Osteoblast (primary cell): ENCODE measurements around the gene CLSTN2. TPM values are rescaled to one million over a fixed set of nuclear protein-coding genes. Genes with fewer than 3 reads are reported as not detected.

Experiments
- DNase-seq: peaks from one replicate; pipeline ENCODE4 v3.0.0; 2011; ENCODE audit warnings: low spot score, mixed read lengths; ENCODE audit not compliant: insufficient read length; ENCODE audit errors: missing footprints
- H2AFZ ChIP-seq: 2 replicates; pipeline ENCODE4 v1.6.0; 2011; ENCODE audit warnings: mild to moderate bottlenecking, low read length
- H3K27ac ChIP-seq: 2 replicates; pipeline ENCODE4 v1.5.1; 2011; ENCODE audit warnings: mild to moderate bottlenecking, low read depth, low read length, moderate library complexity
- H3K27me3 ChIP-seq: 2 replicates; pipeline ENCODE4 v1.6.0; 2012; ENCODE audit warnings: mild to moderate bottlenecking, control low read depth, inconsistent platforms, low read length, moderate library complexity; ENCODE audit not compliant: insufficient read depth
- H3K36me3 ChIP-seq: 2 replicates; pipeline ENCODE4 v1.5.1; 2011; ENCODE audit warnings: mild to moderate bottlenecking, low read length, control low read depth, moderate library complexity; ENCODE audit not compliant: insufficient read depth
- H3K4me1 ChIP-seq: 2 replicates; pipeline ENCODE4 v1.5.1; 2011; ENCODE audit warnings: mild to moderate bottlenecking, low read length, control low read depth, moderate library complexity; ENCODE audit not compliant: insufficient read depth
- H3K4me2 ChIP-seq: 2 replicates; pipeline ENCODE4 v1.6.0; 2011; ENCODE audit warnings: mild to moderate bottlenecking, low read length; ENCODE audit not compliant: insufficient read depth
- H3K4me3 ChIP-seq: fragments of 200-600 bp; sonication (generic); 3 replicates; pipeline ENCODE4 v1.5.1; 2012; ENCODE audit warnings: mild to moderate bottlenecking, low read length, inconsistent platforms; ENCODE audit not compliant: insufficient read depth
- H3K79me2 ChIP-seq: 2 replicates; pipeline ENCODE4 v1.6.0; 2012; ENCODE audit warnings: mild to moderate bottlenecking, low read length, control low read depth, inconsistent platforms; ENCODE audit not compliant: insufficient read depth
- H3K9me3 ChIP-seq: 2 replicates; pipeline ENCODE4 v1.5.1; 2011; ENCODE audit warnings: low read depth, low read length, control low read depth
- H4K20me1 ChIP-seq: 2 replicates; pipeline ENCODE4 v1.6.0; 2012; ENCODE audit warnings: mild to moderate bottlenecking, low read length, control low read depth; ENCODE audit not compliant: insufficient read depth
- total RNA-seq: library from RNA; depleted of rRNA; stranded (reverse); fragments of >200 nt; gene quantifications from 2 replicates; pipeline ENCODE4 v1.2.3, GENCODE V29; 2012
- TF ChIP-seq, protein P1 (sequence below): IDR thresholded peaks from 2 replicates; pipeline ENCODE4 v1.5.1; 2011; ENCODE audit warnings: mild to moderate bottlenecking, low read depth, low read length, moderate library complexity; ENCODE audit errors: extremely low read depth

Gene CLSTN2
- total RNA-seq, 1 donor, result under 0.01 TPM

DNA sequence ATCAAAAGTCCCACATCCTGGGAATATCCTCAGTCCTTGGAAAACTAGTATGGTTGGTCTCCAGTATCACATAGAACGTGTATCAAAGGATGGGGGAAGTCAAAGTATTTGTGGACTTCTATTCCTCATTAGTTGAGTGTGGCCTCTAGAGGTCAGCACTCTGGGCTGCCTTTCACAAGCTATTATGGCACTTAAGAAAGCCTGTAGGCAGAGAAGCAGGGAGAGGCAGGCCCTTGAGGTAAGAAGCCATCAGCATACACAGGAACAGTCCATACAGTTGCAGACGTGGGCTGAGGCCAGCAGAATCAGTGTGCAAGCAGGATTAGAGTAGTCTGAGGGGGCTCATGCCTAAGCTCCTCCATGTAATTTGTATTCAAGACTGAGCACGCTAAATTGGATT is 341.7 kb downstream of the CLSTN2 start:
- Histone ChIP-seq H3K4me2 (no peak overlapping the region), H2AFZ (no peak overlapping the region), H3K79me2 (no peaks in the 10 kb centered on the region), H3K27me3 (peaks cover 11% of the 10 kb centered on the region), H3K27ac (no peak overlapping the region), H3K4me1 (peaks cover 4% of the 10 kb centered on the region), H3K9me3 (no peaks in the 10 kb centered on the region), H4K20me1 (no peaks in the 10 kb centered on the region), H3K36me3 (no peaks in the 10 kb centered on the region), H3K4me3 (no peak overlapping the region)
- TF ChIP-seq, protein P1, sequence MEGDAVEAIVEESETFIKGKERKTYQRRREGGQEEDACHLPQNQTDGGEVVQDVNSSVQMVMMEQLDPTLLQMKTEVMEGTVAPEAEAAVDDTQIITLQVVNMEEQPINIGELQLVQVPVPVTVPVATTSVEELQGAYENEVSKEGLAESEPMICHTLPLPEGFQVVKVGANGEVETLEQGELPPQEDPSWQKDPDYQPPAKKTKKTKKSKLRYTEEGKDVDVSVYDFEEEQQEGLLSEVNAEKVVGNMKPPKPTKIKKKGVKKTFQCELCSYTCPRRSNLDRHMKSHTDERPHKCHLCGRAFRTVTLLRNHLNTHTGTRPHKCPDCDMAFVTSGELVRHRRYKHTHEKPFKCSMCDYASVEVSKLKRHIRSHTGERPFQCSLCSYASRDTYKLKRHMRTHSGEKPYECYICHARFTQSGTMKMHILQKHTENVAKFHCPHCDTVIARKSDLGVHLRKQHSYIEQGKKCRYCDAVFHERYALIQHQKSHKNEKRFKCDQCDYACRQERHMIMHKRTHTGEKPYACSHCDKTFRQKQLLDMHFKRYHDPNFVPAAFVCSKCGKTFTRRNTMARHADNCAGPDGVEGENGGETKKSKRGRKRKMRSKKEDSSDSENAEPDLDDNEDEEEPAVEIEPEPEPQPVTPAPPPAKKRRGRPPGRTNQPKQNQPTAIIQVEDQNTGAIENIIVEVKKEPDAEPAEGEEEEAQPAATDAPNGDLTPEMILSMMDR, result peak; percentile 46
- DNase-seq, result no peak

DNA sequence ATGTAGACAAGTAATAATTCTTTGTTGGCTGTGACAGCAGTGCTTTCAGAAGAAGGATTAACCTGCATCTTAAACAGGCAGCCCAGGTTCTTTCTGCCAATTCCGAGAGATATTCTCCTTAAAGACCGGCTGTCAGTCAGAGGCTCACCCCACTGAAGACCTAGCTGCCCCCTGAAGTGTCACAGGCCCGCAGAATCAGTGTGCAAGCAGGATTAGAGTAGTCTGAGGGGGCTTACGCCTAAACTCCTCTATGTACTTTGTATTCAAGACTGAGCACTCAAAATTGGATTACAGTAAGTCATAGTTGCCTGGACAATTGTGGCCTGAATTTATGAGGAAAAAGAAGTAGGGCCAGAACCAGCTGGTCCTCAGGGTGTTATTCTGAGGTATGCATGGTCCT is 342.9 kb downstream of the CLSTN2 start:
- TF ChIP-seq, protein P1, result no peak
- H3K27me3 ChIP-seq, result peaks cover 11% of the 10 kb centered on the region
- no peak overlapping the region for H3K4me3 ChIP-seq
- H3K36me3 ChIP-seq, result no peaks in the 10 kb centered on the region
- H3K4me2 ChIP-seq, result no peak overlapping the region
- DNase-seq, result no peak
- peaks cover 4% of the 10 kb centered on the region for H3K4me1 ChIP-seq
- H2AFZ ChIP-seq, result no peak overlapping the region
- H4K20me1 ChIP-seq, result no peaks in the 10 kb centered on the region
- no peaks in the 10 kb centered on the region for H3K79me2 ChIP-seq
- no peak overlapping the region for H3K27ac ChIP-seq
- H3K9me3 ChIP-seq, result no peaks in the 10 kb centered on the region

DNA sequence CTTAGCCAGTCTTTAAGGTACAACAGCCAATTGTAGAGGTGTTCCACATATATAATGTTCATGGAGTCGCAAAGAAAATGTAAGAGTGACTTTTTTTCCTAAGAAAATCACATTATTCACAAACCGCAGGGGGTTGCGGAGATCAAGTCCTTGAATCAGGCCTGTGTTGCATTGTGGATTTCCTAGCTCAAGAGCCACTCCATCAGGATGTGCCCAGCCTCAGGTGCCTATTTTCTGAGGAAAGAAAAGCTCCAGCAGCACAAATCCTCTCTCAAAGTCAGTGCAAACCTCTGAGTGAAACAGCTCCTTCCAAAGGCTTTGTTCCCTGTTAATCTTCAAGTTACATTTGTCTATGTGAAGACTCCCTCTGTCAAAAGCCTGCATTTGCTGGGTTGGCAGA is 349.4 kb downstream of the CLSTN2 start:
- H4K20me1 ChIP-seq, result no peaks in the 10 kb centered on the region

DNA sequence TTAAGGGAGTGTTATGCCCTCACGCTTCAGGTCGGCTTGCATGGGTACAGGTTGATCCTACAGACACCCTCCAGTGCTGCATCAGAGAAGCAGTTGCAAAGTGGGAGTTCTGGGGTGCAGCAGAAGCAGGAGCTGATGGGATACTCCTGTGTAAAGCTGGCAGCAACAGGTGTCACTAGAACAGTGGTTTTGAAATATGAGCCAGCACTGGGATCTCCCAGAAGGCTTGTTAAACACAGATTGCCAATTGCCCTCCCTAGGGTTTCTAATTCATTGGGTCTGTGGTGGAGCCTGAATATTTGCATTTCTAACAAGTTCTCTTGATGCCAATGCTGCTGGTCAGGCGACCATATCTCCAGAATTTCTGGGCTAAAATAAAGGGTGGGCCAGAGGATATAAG is 350.4 kb downstream of the CLSTN2 start:
- Histone ChIP-seq H3K79me2 (no peaks in the 10 kb centered on the region), H3K4me2 (no peak overlapping the region), H3K9me3 (no peaks in the 10 kb centered on the region), H3K27me3 (peaks cover 2% of the 10 kb centered on the region), H2AFZ (no peak overlapping the region), H3K4me1 (peaks cover 10% of the 10 kb centered on the region), H3K27ac (no peak overlapping the region), H3K4me3 (no peak overlapping the region), H3K36me3 (no peaks in the 10 kb centered on the region), H4K20me1 (no peaks in the 10 kb centered on the region)
- DNase-seq, result no peak
- TF ChIP-seq, protein P1, result no peak

More for the DNA sequence above, 349.4 kb downstream of the CLSTN2 start:
- TF ChIP-seq, protein P1, result no peak
- H3K27ac ChIP-seq, result no peak overlapping the region
- no peak for DNase-seq
- no peaks in the 10 kb centered on the region for H3K36me3 ChIP-seq
- H3K4me1 ChIP-seq, result peaks cover 4% of the 10 kb centered on the region
- no peak overlapping the region for H3K4me3 ChIP-seq
- H3K9me3 ChIP-seq, result no peaks in the 10 kb centered on the region
- no peak overlapping the region for H3K4me2 ChIP-seq
- H3K27me3 ChIP-seq, result peaks cover 11% of the 10 kb centered on the region
- no peak overlapping the region for H2AFZ ChIP-seq
- H3K79me2 ChIP-seq, result no peaks in the 10 kb centered on the region
